Mesothelial cell of epicardium (in vitro differentiated cells): ENCODE results near the gene GBF1. TPM values are rescaled to one million over a fixed set of nuclear protein-coding genes. Genes with fewer than 3 reads are reported as not detected.

ENCODE experiments used
- DNase-seq, 2 experiments: peaks; one replicate each; pipeline ENCODE4 v3.0.0; 2021; ENCODE audit warnings: low spot score in 2 of 2; ENCODE audit not compliant: unreplicated experiment in 2 of 2
- H3K27ac Mint-ChIP-seq: 2 replicates; pipeline ENCODE4 v1.8.0; 2021; ENCODE audit warnings: mixed read lengths
- H3K27me3 Mint-ChIP-seq: 2 replicates; pipeline ENCODE4 v1.8.0; 2021; ENCODE audit warnings: low read depth, mixed read lengths
- H3K36me3 Mint-ChIP-seq: 2 replicates; pipeline ENCODE4 v1.8.0; 2021; ENCODE audit warnings: mixed read lengths
- H3K4me1 Mint-ChIP-seq: 2 replicates; pipeline ENCODE4 v1.8.0; 2021; ENCODE audit warnings: mixed read lengths
- H3K4me3 Mint-ChIP-seq: 2 replicates; pipeline ENCODE4 v1.8.0; 2021; ENCODE audit warnings: mild to moderate bottlenecking, moderate library complexity, mixed read lengths
- H3K9me3 Mint-ChIP-seq: 2 replicates; pipeline ENCODE4 v1.8.0; 2021; ENCODE audit warnings: mixed read lengths
- CTCF ChIP-seq: fragments of 200-600 bp; sonication (generic); IDR thresholded peaks from one replicate; pipeline ENCODE4 v1.5.0; 2021; ENCODE audit warnings: antibody characterized with exemption; ENCODE audit not compliant: unreplicated experiment
- total RNA-seq: library from RNA; stranded (reverse); gene quantifications from 3 replicates; pipeline ENCODE4 v1.2.1, GENCODE V29; 2021

The GBF1 gene
- total RNA-seq, 1 donor from 2014 or later: 51.1 TPM

GRCh38 chr10:102309236-102309635 lies 63.9 kb downstream of the GBF1 start:
- Mint-ChIP-seq H3K4me3 (no peak overlapping the region), H3K36me3 (peaks cover 15% of the 10 kb centered on the region), H3K27me3 (no peaks in the 10 kb centered on the region), H3K27ac (no peak overlapping the region), H3K9me3 (peaks cover 4% of the 10 kb centered on the region), H3K4me1 (peaks cover 23% of the 10 kb centered on the region)
- no peak for DNase-seq
- TF ChIP-seq CTCF: no peak

GRCh38 chr10:102309916-102310315 lies 64.6 kb downstream of the GBF1 start:
- Mint-ChIP-seq H3K4me1 (peaks cover 23% of the 10 kb centered on the region), H3K27ac (no peak overlapping the region), H3K9me3 (peaks cover 4% of the 10 kb centered on the region), H3K27me3 (no peaks in the 10 kb centered on the region), H3K4me3 (no peak overlapping the region), H3K36me3 (peaks cover 15% of the 10 kb centered on the region)
- no peak for DNase-seq
- no peak for TF ChIP-seq CTCF

- Mint-ChIP-seq H3K27ac (no peak overlapping the region), H3K4me3 (no peak overlapping the region), H3K36me3 (peaks cover 15% of the 10 kb centered on the region), H3K4me1 (peaks cover 23% of the 10 kb centered on the region), H3K27me3 (no peaks in the 10 kb centered on the region), H3K9me3 (peaks cover 4% of the 10 kb centered on the region)
- TF ChIP-seq CTCF: no peak
- no peak for DNase-seq
Observed at GRCh38 chr10:102310361-102311024, 65.2 kb downstream of the GBF1 start.

GRCh38 chr10:102311025-102311420 lies 65.7 kb downstream of the GBF1 start:
- DNase-seq: no peak
- Mint-ChIP-seq H3K36me3 (peaks cover 14% of the 10 kb centered on the region), H3K27me3 (no peaks in the 10 kb centered on the region), H3K9me3 (peaks cover 4% of the 10 kb centered on the region), H3K27ac (no peak overlapping the region), H3K4me1 (peaks cover 23% of the 10 kb centered on the region), H3K4me3 (no peak overlapping the region)
- TF ChIP-seq CTCF: no peak

GRCh38 chr10:102312683-102313082 lies 67.4 kb downstream of the GBF1 start:
- Mint-ChIP-seq H3K4me1 (peaks cover 23% of the 10 kb centered on the region), H3K4me3 (no peak overlapping the region), H3K9me3 (peaks cover 3% of the 10 kb centered on the region), H3K36me3 (peaks cover 8% of the 10 kb centered on the region), H3K27ac (no peak overlapping the region), H3K27me3 (no peaks in the 10 kb centered on the region)
- no peak for TF ChIP-seq CTCF
- no peak for DNase-seq
